Breast epithelium (tissue), 4 donors: ENCODE measurements around the gene YPEL1. TPM values are rescaled to one million over a fixed set of nuclear protein-coding genes. Genes with fewer than 3 reads are reported as not detected.

ENCODE experiments used
- DNase-seq, 2 donors: peaks; one replicate each; pipeline ENCODE4 v3.0.0-alpha.2; 2019; ENCODE audit warnings: low spot score in 2 of 2
- H3K27ac ChIP-seq, 2 donors: fragments of 200-600 bp; sonication (generic) in 1 of 2; one replicate each; pipeline ENCODE4 v1.5.1; 2016 to 2019; ENCODE audit warnings: mild to moderate bottlenecking in 1 of 2
- H3K27me3 ChIP-seq, 2 donors: fragments of 200-600 bp; sonication (generic) in 1 of 2; one replicate each; pipeline versions ENCODE4 v1.5.1 to v1.6.0; 2017 to 2019; ENCODE audit warnings: control low read depth in 1 of 2, mild to moderate bottlenecking in 1 of 2
- H3K36me3 ChIP-seq: fragments of 200-600 bp; one replicate; pipeline ENCODE4 v1.5.1; 2019
- H3K4me1 ChIP-seq, 2 donors: fragments of 200-600 bp; sonication (generic); one replicate each; pipeline ENCODE4 v1.5.1; 2016 to 2019; ENCODE audit warnings: control low read depth in 1 of 2
- H3K4me3 ChIP-seq, 3 donors: fragments of 200-600 bp; sonication (generic); 1 replicate in 2 of 3; 2 replicates in 1 of 3; pipeline ENCODE4 v1.5.1; 2016 to 2019; ENCODE audit warnings: mild to moderate bottlenecking in 3 of 3, moderate library complexity in 2 of 3
- H3K9me3 ChIP-seq, 2 donors: fragments of 200-600 bp; sonication (generic) in 1 of 2; one replicate each; pipeline ENCODE4 v1.5.1; 2016 to 2019; ENCODE audit warnings: control low read depth in 1 of 2
- CTCF ChIP-seq, 3 donors: fragments of 450-650 bp; IDR thresholded peaks; one replicate each; pipeline ENCODE4 v1.5.1; 2016 to 2017; ENCODE audit warnings: antibody characterized with exemption in 3 of 3, mild to moderate bottlenecking in 3 of 3, moderate library complexity in 3 of 3
- POLR2A ChIP-seq: fragments of 450-650 bp; IDR thresholded peaks from one replicate; pipeline ENCODE4 v1.6.1; 2016; ENCODE audit warnings: antibody characterized with exemption, mild to moderate bottlenecking, moderate library complexity
- POLR2AphosphoS5 ChIP-seq, 3 donors: sonication (generic); formaldehyde crosslinking; IDR thresholded peaks; one replicate each; pipeline ENCODE4 v1.6.1; 2017; ENCODE audit warnings: antibody characterized with exemption in 3 of 3
- intact Hi-C: fragments of 100-400 bp; cut with DNase I; formaldehyde crosslinking; loops from one replicate; pipeline ENCODE4 v1.15.1; 2023; ENCODE audit warnings: low total_unique reads
- total RNA-seq, 3 donors: library from RNA; depleted of rRNA; stranded (reverse); fragments of >200 nt; gene quantifications; one replicate each; pipeline ENCODE4 v1.1.0, GENCODE V29; 2016

YPEL1 gene
- total RNA-seq, 3 donors from 2014 or later = 7.8 to 8.5 (median 7.9) TPM

- no peak overlapping the region for H3K27ac ChIP-seq
- intact Hi-C loops = no loop called here
- H3K27me3 ChIP-seq = no peaks in the 10 kb centered on the region
- no peak for DNase-seq
- no peaks in the 10 kb centered on the region for H3K9me3 ChIP-seq
- no peaks in the 10 kb centered on the region for H3K4me1 ChIP-seq
- TF ChIP-seq POLR2AphosphoS5 (IDR thresholded peaks at IDR 0.05) = no peak
- H3K4me3 ChIP-seq = no peak overlapping the region
- no peaks in the 10 kb centered on the region for H3K36me3 ChIP-seq
These were observed 60.9 kb downstream of the YPEL1 start for GRCh38 chr22:21674638-21675245.

- Histone ChIP-seq H3K4me1 (no peaks in the 10 kb centered on the region), H3K9me3 (no peaks in the 10 kb centered on the region), H3K4me3 (no peak overlapping the region), H3K27ac (no peak overlapping the region), H3K27me3 (no peaks in the 10 kb centered on the region), H3K36me3 (no peaks in the 10 kb centered on the region)
- intact Hi-C loops = no loop called here
- no peak for TF ChIP-seq POLR2AphosphoS5 (IDR thresholded peaks at IDR 0.05)
- no peak for TF ChIP-seq CTCF (IDR thresholded peaks at IDR 0.05)
- no peak for TF ChIP-seq POLR2A
- no peak for DNase-seq
These were observed 61.9 kb downstream of the YPEL1 start for GRCh38 chr22:21673534-21674321.

GRCh38 chr22:21672107-21672629, 63.4 kb downstream of the YPEL1 start:
- no peak for DNase-seq
- Histone ChIP-seq H3K27ac (no peak overlapping the region), H3K4me3 (no peak overlapping the region), H3K36me3 (no peaks in the 10 kb centered on the region), H3K4me1 (no peaks in the 10 kb centered on the region), H3K9me3 (no peaks in the 10 kb centered on the region), H3K27me3 (no peaks in the 10 kb centered on the region)
- TF ChIP-seq POLR2AphosphoS5 (IDR thresholded peaks at IDR 0.05) (no peak), POLR2A (no peak), CTCF (IDR thresholded peaks at IDR 0.05) (no peak)
- intact Hi-C loops = no loop called here

GRCh38 chr22:21669026-21669425, 66.6 kb downstream of the YPEL1 start:
- Histone ChIP-seq H3K4me3 (no peak overlapping the region), H3K27me3 (no peaks in the 10 kb centered on the region), H3K36me3 (no peaks in the 10 kb centered on the region), H3K9me3 (no peaks in the 10 kb centered on the region), H3K27ac (no peak overlapping the region), H3K4me1 (no peaks in the 10 kb centered on the region)
- TF ChIP-seq POLR2AphosphoS5 (IDR thresholded peaks at IDR 0.05) (no peak), POLR2A (no peak), CTCF (IDR thresholded peaks at IDR 0.05) (no peak)
- intact Hi-C loops = no loop called here
- DNase-seq = no peak

- Histone ChIP-seq H3K36me3 (no peaks in the 10 kb centered on the region), H3K27me3 (no peaks in the 10 kb centered on the region), H3K4me3 (peak overlapping the region; percentile 69 to 84 (median 84)), H3K27ac (peak overlapping the region in 1 of 2 donors; percentile 90), H3K4me1 (no peaks in the 10 kb centered on the region), H3K9me3 (no peaks in the 10 kb centered on the region)
- intact Hi-C loops = no loop called here
- DNase-seq = no peak
- TF ChIP-seq CTCF (IDR thresholded peaks at IDR 0.05) (no peak), POLR2A (no peak), POLR2AphosphoS5 (IDR thresholded peaks at IDR 0.05) (no peak)
These were observed 68.8 kb downstream of the YPEL1 start for GRCh38 chr22:21666786-21667185.
